ENCODE data around the gene SLC9A2. TPM values are rescaled to one million over a fixed set of nuclear protein-coding genes. Genes with fewer than 3 reads are reported as not detected.

Gene SLC9A2
- total and polyA plus RNA-seq, 2 donors (not counting 1 experiment from before 2014, with no cell fraction given): not detected

DNA sequence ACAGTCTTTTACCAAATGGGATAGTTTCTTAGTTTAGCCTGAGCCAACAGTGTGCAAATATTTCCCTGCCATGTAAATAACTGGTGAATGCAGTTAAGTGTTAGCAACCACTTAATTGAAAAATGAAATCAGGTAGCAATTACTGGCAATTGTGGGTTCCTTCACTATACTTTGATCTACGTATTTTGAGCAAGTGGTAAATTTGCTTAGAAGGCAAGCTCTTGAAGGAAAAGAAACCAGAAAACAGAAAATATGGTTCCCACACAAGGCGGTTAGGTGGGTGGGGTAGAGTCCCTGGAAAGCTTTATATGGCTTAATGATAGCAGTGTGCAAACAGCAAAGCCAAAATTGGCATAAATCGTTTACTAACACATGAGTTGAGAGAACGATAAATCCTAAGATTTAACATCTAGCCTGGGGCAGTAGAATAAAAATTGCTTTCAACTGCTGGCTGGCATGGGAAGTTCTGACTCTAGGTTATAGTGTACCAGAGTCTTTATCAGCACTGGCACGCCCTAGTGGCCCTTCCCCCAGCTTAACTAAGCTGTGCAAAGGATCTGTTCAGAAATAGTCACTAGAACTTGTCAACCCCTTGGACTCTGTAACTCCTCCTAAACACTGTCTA is 17.0 kb downstream of the SLC9A2 start:
- WGBS (ENCODE audit: insufficient coverage): 92% methylated on average over 4 of the region's 5 CpGs
- Mint-ChIP-seq H3K4me1 (no peaks in the 10 kb centered on the region), H3K9me3 (ENCODE audit: insufficient read depth) (no peaks in the 10 kb centered on the region), H3K27ac (no peak overlapping the region), H3K4me3 (no peak overlapping the region), H3K27me3 (peaks cover 17% of the 10 kb centered on the region)
- H3K36me3 ChIP-seq (replicated peaks in 1 of 2; ENCODE audit: control extremely low read depth in 1 of 2, control insufficient read depth in 1 of 2, extremely low read depth in 1 of 2, insufficient read depth in 2 of 2, low read length in 1 of 2): no peaks in the 10 kb centered on the region
- TF ChIP-seq, protein P1, sequence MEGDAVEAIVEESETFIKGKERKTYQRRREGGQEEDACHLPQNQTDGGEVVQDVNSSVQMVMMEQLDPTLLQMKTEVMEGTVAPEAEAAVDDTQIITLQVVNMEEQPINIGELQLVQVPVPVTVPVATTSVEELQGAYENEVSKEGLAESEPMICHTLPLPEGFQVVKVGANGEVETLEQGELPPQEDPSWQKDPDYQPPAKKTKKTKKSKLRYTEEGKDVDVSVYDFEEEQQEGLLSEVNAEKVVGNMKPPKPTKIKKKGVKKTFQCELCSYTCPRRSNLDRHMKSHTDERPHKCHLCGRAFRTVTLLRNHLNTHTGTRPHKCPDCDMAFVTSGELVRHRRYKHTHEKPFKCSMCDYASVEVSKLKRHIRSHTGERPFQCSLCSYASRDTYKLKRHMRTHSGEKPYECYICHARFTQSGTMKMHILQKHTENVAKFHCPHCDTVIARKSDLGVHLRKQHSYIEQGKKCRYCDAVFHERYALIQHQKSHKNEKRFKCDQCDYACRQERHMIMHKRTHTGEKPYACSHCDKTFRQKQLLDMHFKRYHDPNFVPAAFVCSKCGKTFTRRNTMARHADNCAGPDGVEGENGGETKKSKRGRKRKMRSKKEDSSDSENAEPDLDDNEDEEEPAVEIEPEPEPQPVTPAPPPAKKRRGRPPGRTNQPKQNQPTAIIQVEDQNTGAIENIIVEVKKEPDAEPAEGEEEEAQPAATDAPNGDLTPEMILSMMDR (IDR thresholded peaks at IDR 0.05): no peak
- TF ChIP-seq EZH2 (IDR thresholded peaks at IDR 0.05; ENCODE audit: borderline replicate concordance, insufficient read depth, low read depth, low read length, poor library complexity, severe bottlenecking): no peak
- no peak overlapping the region for H3K4me2 ChIP-seq (replicated peaks; ENCODE audit: low read depth, low read length, poor library complexity, severe bottlenecking)
- no peak overlapping the region for H3K27ac ChIP-seq (ENCODE audit: low read length in 2 of 2)
- H3K4me3 ChIP-seq (ENCODE audit: control extremely low read depth in 1 of 5, extremely low read depth in 1 of 5, insufficient read depth in 1 of 5, low read depth in 2 of 5, low read length in 4 of 5): no peak overlapping the region
- no peak overlapping the region for H3K9ac ChIP-seq (ENCODE audit: low read length)
- ATAC-seq (ENCODE audit: low read depth): no peak
- no peaks in the 10 kb centered on the region for H4K20me1 ChIP-seq (ENCODE audit: control insufficient read depth, insufficient read depth, low read length, poor library complexity, severe bottlenecking)
- H3K27me3 ChIP-seq (replicated peaks in 1 of 4; ENCODE audit: control extremely low read depth in 1 of 4, control insufficient read depth in 3 of 4, insufficient read depth in 4 of 4, low read length in 3 of 4): no peaks in the 10 kb centered on the region
- DNase-seq: no peak
- H2AFZ ChIP-seq (ENCODE audit: insufficient read depth, low read depth, low read length, poor library complexity, severe bottlenecking): no peak overlapping the region
- H3K79me2 ChIP-seq (ENCODE audit: control insufficient read depth, insufficient read depth, low read length): no peaks in the 10 kb centered on the region
- no peaks in the 10 kb centered on the region for H3K9me3 ChIP-seq (ENCODE audit: control extremely low read depth in 1 of 3, control insufficient read depth in 2 of 3, insufficient read depth in 1 of 3, low read length in 2 of 3)
- ChIA-PET POLR2A (no interaction called here), CTCF (no interaction called here)
- no peaks in the 10 kb centered on the region for H3K4me1 ChIP-seq (ENCODE audit: control insufficient read depth in 2 of 2, insufficient read depth in 2 of 2, low read length in 2 of 2)
- intact Hi-C loops (cut with micrococcal nuclease): no loop called here

DNA sequence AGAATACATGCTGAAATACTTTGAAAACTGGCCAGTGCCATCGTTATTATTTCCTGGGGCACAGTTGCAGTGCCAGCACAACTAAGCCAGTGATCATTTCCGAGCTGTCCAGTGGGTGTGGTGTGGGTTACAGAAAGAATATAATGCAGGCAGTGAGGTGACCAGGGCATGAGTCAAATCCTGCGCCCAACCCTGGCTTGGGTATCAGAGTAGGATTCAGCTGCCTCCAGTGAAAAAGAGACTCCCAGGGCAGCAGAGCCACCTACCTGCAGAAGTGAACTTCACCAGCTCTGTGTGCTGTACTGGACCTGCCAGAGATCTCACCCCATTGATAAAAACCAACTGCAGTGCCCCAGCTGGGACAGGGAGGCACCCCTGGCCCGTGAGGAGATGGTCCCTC is 18.0 kb downstream of the SLC9A2 start:
- Mint-ChIP-seq H3K4me3 (no peak overlapping the region), H3K9me3 (ENCODE audit: insufficient read depth) (no peaks in the 10 kb centered on the region), H3K27ac (no peak overlapping the region), H3K4me1 (no peaks in the 10 kb centered on the region), H3K27me3 (peaks cover 20% of the 10 kb centered on the region)
- H3K79me2 ChIP-seq (ENCODE audit: control insufficient read depth, insufficient read depth, low read length): no peaks in the 10 kb centered on the region
- no peak for DNase-seq
- ChIA-PET POLR2A (no interaction called here), CTCF (no interaction called here)
- no peaks in the 10 kb centered on the region for H3K4me1 ChIP-seq (ENCODE audit: control insufficient read depth in 2 of 2, insufficient read depth in 2 of 2, low read length in 2 of 2)
- intact Hi-C loops (cut with micrococcal nuclease): no loop called here
- no peak overlapping the region for H2AFZ ChIP-seq (ENCODE audit: insufficient read depth, low read depth, low read length, poor library complexity, severe bottlenecking)
- H3K36me3 ChIP-seq (replicated peaks in 1 of 2; ENCODE audit: control extremely low read depth in 1 of 2, control insufficient read depth in 1 of 2, extremely low read depth in 1 of 2, insufficient read depth in 2 of 2, low read length in 1 of 2): no peaks in the 10 kb centered on the region
- no peak overlapping the region for H3K27ac ChIP-seq (ENCODE audit: low read length in 2 of 2)
- no peak overlapping the region for H3K4me3 ChIP-seq (ENCODE audit: control extremely low read depth in 1 of 5, extremely low read depth in 1 of 5, insufficient read depth in 1 of 5, low read depth in 2 of 5, low read length in 4 of 5)
- H3K27me3 ChIP-seq (replicated peaks in 1 of 4; ENCODE audit: control extremely low read depth in 1 of 4, control insufficient read depth in 3 of 4, insufficient read depth in 4 of 4, low read length in 3 of 4): no peaks in the 10 kb centered on the region
- 70% methylated on average over 4 of the region's 4 CpGs for WGBS (ENCODE audit: insufficient coverage)
- no peak overlapping the region for H3K4me2 ChIP-seq (replicated peaks; ENCODE audit: low read depth, low read length, poor library complexity, severe bottlenecking)
- no peak overlapping the region for H3K9ac ChIP-seq (ENCODE audit: low read length)
- ATAC-seq (ENCODE audit: low read depth): no peak
- TF ChIP-seq EZH2 (IDR thresholded peaks at IDR 0.05; ENCODE audit: borderline replicate concordance, insufficient read depth, low read depth, low read length, poor library complexity, severe bottlenecking): no peak
- no peaks in the 10 kb centered on the region for H3K9me3 ChIP-seq (ENCODE audit: control extremely low read depth in 1 of 3, control insufficient read depth in 2 of 3, insufficient read depth in 1 of 3, low read length in 2 of 3)
- H4K20me1 ChIP-seq (ENCODE audit: control insufficient read depth, insufficient read depth, low read length, poor library complexity, severe bottlenecking): no peaks in the 10 kb centered on the region

Data from B cell (primary cell).